CD4-positive, alpha-beta T cell treated with Interleukin-15 for 4 hours (primary cell): Measurements from ENCODE around the gene UPF1.
"Not testable (repeated sequence)": the region's sequence is repeated elsewhere in the genome, so short reads cannot be mapped to it uniquely, and the experiment has no call there.

Source experiments
- DNase-seq: peaks from one replicate; pipeline ENCODE4 v3.0.0-alpha.2; 2020; ENCODE audit warnings: low spot score

The UPF1 gene

DNA sequence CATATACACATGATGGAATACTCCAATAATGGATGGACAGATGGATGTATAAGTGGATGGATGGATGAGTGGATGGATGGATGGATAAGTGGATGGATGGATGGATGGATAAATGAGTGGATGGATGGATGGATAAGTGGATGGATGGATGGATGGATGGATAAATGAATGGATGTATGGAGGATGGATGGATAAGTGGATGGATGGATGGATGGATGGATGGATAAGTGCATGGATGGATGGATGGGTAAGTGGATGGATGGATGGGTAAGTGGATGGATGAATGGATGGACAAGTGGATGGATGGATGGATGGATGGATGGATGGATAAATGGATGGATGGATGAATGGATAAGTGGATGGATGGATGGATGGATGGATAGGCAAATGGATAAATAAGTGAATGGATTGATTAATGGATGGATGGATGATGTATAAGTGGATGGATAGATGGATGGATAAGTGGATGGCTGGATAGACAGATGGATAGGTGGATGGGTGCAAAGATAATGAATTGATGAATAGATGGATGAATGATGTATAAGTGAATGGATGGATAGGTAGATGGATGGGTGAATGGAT lies 32.3 kb upstream of the UPF1 start:
- DNase-seq, result no peak

DNA sequence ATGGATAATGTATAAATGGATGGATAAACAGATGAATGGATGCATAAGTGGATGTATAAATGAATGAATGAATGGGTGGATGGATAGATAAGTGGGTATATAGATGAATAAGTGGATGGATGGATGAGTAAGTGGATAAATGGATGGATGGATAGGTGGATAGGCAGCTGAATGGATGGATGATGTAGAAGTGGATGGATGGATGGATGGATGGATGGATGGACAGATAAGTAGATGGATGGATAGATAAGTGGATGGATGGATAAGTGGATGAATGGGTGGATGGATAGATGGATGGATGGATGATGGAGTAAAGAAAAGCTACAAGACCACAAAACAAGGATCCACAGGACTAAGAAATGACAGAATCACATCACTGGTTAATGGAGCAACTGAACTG lies 31.7 kb upstream of the UPF1 start:
- DNase-seq, result no peak

DNA sequence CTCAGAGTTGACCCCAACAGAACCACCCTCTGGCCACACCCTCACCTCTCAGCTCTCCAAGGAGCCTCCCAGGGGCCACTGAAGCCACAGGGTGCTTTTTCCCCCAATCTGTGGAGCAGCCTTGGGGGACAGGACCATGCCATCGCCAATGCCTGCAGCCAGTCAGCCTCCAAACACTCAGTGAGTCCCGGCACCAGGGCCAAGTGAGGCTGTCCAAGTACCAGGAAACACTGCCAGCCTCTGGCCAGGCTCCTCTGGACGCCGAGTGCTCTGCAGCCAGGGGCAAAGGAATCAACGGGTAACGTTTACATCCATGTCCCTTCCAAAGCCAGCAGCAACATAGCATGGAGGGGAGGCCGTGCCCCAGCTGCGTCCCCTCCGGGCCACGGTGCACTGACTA lies 31.1 kb upstream of the UPF1 start:
- no peak for DNase-seq

DNA sequence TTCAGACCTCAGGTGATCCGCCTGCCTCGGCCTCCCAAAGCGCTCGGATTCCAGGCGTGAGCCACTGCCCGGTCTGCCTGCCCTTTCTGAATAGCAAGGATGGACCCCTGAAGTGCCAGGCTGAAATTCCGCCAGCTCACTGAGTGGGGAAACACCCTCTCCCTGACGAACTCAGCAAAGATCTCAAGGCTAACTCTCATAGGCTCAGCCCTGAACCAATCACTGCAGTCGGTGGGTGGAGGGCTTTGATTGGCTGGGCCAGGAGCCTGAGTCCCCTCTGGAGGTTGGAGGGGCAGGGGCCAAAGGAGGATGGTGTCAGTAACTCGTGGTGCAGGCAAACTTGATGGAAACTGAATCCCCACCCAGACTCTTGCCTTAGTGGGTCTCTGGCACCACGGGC lies 29.4 kb upstream of the UPF1 start:
- no peak for DNase-seq

DNA sequence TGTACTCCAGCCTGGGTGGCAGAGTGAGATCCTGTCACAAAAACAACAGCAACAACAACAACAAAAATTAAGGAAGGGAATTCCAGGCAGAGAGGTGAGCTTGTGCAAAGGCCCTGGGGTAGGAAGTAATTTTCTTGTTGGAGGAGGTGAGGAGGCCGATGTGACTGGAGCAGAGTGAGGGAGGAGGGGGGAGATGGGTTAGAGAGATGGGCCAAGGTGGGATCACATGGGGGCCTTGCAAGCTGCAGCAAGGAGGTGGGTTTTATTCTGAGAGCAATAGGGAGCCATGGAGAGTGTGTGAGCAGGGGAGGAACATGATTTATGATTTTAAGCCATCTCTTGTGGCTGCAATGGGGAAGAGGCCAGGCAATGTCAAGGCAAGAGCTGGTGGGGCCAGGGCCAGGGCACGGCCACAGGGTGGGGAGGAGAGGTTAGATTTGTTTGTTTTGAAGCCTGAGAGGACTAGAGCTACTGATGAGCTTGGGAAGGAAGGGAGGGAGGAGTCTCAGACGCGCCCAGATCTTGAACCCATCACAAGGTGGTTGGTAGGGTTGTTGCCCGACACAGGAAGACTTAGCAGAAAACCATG lies 28.1 kb upstream of the UPF1 start:
- DNase-seq, result no peak

DNA sequence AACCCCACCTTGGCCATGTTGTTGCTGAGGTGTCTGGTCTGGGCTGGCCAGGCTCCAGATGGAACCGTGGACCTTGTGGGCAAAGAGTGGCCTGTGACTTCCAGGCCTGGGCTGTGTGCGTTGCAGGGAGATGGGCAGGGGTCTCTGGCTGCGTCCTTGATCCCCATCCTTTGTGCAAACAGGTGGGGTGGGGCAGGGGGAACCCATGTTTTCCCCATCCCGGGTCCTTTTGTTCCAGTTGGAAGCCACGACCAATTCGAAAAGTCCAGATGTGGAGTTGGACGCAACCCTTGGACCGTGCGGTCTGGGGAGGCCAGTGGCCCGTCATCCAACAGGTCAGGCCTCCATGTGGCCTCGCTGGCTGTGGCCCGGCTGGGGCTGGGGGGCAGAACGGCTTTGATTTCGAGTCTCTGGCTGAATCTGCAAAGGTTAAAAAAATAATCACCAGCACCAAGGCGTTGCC lies 27.6 kb upstream of the UPF1 start:
- no peak for DNase-seq

DNA sequence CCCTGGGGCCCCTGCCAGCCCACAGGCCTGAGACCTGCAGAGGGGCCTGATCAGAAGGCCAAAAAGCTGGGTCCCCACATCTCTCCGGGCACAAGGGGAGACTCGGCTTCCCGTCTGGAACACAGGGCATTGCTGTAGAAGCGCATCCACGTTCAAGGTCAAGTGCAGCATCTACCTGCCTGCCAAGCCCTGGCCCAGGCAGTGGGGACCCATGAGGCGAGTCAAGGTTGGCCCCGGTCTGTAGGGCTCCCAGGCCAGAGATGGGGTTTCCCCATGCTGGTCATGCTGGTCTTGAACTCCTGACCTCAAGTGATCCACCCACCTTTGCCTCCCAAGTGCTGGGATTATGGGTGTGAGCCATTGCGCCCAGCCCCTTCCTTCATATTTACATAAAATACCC lies 27.1 kb upstream of the UPF1 start:
- no peak for DNase-seq

DNA sequence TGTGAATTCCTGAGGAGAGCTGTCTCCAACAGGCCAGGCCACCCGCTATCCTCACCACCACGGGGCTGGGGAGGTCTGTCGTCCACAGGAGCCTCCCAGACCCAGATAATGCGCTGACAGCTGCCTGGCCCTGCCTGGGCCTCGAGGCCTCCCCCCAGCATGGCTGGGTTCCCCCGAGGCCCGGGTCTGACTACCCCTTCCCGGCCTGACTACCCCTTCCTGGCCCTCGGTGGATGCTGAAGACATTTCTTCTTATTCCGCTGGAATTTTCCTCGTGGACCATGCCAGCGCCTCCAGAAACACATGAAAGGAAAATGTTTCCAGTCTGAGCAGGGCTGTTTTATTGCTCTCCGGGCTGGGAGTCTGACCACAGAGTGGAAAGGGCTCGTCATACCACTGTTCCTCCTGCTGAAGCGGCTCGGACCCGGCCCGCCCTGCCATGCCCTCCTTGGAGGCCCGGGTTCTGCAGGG lies 23.9 kb upstream of the UPF1 start:
- no peak for DNase-seq

DNA sequence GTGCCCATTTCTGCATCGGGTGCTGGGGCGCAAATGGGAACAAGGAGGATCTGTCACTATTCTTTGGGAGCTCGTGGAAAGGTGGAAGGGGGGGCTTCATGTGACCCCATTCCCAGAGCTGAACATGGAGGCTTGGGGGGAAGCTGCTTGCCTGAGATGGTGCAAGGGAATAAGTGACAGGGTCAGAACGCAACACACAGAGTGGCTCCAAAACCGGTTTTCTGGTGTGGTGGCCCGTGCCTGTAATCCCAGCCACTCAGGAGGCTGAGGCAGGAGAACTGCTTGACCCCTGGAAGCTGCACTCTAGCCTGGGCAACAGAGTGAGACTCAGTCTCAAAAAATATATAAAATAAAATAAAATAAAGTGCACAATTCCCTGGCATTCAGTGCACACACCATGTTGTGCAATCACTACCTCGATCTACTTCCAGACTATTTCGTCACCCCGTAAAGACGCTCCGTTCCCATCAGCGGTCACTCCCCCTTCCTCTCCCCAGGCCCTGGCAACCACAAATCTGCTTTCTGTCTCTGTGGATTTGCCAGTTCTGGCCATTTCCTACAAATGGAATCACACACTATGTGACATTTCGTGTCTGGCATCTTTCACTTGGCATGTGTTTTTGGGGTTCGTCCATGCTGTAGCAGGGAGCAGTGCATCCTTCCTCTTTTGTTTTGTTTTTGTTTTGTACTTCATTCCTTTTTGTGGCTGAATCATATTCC lies 22.4 kb upstream of the UPF1 start:
- DNase-seq, result no peak

DNA sequence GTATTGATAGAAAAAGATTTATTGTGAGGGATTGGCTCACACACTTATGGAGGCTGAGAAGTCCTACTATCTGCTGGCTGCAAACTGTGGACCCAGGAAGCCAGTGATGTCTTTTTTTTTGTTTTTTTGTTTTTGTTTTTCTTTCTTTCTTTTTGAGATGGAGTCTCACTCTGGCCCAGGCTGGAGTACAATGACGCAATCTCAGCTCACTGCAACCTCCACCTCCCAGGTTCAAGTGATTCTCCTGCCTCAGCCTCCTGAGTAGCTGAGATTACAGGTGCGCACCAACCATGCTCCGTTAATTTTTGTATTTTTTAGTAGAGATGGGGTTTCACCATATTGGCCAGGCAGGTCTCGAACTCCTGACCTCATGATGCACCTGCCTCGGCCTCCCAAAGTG lies 20.1 kb upstream of the UPF1 start:
- not testable (repeated sequence) for DNase-seq

DNA sequence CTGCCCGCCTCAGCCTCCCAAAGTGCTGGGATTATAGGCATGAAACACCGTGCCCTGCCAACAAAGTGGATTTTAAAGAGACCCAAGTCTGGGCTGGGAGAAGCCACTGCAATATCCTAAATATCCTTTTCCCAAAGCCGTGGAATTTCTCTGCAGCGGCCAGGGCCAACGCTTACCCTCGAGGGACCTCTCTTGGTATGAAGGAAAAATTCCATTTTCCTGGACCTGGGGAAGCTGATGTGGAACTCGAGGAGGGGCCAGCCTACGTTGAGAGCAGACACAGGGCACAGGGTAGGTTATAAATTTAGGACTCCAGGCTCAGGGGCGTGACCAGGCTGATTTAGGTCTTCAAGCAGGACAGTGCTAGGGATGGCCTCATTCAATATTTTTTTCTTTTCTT lies 17.7 kb upstream of the UPF1 start:
- DNase-seq, result no peak

DNA sequence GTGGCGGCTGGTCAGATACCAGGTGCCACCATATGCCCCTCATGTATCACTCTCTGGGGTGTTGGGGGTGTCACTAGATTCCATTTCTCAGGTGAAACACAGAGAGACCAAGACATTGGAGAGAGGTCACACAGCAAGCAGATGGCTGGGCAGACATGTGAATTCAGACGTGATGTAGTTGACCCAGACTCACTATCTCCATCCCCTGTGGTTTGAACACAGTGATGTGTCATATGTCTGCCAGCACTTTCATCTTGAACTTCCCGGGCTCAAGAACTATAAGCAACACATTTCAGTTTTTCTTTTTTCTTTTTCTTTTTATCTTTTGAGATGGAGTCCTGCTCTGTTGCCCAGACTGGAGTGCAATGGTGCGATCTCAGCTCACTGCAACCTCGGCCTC lies 16.1 kb upstream of the UPF1 start:
- DNase-seq, result no peak

DNA sequence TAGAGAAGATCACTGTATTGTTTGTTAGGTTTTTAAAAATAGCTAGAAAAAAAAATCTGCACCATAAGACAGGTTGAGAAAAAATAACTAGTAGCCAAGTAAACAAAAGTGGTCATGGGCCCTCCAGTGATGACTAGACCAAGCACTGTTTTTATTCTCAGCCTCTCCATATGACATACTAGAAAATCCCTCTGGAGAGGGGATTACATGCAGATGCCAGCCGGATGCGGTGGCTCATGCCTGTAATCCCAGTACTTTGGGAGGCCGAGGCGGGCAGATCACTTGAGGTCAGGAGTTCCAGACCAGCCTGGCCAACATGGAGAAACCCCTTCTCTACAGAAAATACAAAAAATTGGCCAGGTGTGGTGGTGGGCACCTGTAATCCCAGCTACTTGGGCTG lies 15.1 kb upstream of the UPF1 start:
- not testable (repeated sequence) for DNase-seq

DNA sequence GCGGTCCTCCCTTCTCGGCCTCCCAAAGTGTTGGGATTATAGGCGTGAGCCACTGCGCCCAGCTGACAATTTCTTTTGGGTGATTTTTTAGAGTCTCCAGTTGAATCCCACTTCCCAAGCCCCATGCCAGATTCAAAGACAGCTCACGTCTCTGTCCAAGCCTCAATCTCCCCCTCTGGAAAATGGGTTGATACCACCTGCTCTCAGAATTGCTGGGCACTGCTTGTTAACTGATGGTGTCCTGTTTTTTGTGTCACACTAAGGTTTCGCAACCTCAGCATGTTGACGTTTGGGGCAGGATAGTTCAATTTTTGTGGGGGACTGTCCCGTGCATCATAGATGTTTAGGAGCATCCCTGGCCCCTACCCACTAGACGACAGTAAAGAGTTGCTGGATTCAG lies 14.2 kb upstream of the UPF1 start:
- DNase-seq, result no peak

DNA sequence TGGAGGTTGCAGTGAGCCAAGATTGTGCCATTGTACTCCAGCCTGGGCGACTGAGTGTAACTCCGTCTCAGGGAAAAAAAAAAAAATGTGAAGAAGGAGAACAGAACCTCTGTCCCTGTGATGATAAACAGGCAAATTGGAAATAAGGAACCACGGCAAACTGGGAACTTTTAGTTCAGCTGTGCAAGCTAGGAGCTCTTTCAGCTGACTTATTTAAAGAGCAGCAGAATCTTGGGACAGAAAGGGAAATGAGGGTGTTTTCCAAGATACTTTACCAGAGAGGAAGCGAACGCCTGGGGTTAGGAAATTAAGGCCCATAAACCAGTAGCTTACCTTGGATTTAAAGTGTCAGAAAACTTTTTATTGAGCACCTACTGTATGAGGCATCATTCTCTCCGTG lies 3.0 kb upstream of the UPF1 start:
- DNase-seq, result no peak

DNA sequence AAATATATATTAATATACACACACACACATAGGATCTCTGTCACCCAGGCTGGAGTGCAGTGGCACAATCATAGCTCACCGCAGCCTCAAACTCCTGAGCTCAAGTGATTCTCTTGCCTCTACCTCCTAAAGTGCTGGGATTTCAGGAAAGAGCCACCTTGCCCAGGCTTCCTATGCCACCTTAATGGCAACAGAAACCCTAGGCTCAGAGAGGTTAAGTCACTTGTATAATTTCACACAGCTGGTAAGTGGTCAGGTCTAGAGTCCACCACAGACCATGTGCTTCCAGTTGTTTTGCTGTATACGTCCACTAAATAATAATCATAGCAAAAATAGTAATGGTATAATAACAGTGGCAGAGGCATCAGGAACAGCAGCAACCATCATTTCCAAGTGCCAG lies 1.3 kb upstream of the UPF1 start:
- no peak for DNase-seq

DNA sequence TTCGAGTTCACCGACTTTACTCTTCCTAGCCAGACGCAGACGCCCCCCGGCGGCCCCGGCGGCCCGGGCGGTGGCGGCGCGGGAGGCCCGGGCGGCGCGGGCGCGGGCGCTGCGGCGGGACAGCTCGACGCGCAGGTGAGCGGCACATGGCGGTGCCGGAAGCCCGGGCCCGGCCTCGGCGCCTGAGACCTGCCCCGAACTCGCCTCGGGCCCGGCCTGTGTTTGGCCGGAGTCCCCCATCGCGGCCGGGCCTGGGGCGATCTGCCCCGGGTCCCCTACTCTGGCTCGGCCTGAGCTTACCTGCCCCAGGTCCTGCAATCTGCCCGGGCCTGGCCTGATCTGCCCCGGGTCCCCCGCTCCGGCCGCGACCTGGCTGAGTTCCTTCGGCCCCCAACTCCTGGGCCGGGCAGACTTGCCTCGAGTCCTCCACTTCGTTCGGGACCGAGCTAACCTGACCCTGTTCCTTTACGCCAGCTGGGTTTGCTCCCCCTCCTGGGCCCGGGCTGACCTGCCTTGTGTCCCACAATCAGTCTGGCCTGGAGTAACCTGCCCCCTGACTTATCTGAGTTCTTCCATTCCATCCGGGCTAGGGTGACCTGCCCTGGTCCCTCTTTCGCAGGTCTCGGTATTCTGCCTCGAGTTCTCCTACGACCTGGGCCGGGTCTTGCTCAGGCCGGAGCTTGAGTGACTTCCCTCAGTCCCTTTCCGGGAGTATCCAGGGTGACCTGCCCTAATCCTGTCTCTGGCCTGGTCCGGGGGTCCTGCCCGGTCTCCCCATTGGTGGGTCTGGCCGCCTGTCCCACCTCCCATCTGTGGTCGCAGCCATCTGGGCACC lies 764 bp downstream of the UPF1 start:
- DNase-seq, result no peak

DNA sequence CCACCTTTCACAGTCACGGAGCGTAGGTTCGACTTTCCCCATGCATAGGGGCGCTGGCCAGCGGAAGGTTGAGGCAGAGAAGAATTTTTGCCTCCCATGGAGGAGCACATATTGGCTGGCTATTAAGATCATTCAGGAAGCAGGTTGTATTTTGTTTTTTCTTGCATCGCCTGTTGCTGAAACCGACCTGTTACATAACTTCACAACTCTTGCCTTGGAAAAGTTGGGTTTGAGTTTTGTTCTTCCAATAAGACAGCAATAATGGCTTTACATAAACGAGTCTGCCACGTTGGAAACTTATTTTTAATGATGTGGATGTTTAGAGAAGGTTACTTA lies 1.4 kb downstream of the UPF1 start:
- no peak for DNase-seq

DNA sequence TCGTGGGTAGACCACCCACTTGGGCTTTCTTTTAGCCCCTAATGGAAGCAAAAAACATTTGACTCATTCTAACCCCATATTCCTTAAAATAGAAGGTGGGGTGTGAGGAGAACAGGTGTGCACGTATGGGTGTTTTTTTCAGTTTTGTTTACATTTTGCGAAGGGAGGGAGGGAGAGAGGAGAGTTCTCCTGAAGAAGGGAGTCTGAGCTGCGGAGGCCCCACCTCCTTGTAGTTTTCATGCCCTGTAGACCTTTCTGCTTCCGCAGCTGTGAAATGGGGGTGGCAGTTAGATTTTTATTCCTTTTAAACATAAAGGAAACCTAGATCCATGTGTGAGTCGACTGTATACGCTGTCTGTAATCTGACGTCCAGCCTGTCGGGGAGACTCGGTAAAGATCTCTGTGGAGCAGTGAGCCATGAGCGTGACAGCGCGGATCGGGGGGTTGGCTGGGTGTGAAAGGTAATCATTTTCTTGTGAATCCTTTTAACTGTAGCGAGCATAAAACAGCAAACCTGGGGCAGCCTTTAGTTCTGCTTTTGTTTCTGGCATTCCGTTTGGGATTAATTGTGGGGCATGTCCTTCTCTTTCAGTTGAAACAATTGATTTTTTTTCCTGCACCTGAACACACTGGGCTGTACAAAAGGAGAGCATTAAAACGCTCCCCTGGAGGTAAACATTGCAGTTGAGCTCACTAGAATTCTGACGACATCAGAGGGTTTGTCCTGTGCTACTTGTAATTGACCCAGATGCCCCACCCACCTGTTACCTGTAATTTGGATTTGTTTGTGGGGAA lies 2.3 kb downstream of the UPF1 start:
- no peak for DNase-seq

DNA sequence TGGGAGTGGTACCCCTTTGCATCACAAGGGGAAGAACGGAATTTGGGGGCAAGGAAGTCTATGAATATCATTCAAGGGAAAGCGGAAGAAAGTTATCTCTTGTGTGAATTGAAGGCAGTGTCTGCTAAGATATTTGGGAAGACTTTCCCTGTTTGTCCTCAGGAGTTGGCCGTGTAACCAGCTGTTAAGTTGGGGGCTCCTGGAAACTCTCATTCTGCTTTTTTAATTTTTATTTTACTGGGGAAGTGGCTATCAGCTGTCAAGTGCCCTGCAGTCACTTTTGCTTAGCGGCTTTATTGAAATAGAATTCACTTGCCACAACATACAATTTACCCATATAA lies 2.9 kb downstream of the UPF1 start:
- DNase-seq, result no peak

DNA sequence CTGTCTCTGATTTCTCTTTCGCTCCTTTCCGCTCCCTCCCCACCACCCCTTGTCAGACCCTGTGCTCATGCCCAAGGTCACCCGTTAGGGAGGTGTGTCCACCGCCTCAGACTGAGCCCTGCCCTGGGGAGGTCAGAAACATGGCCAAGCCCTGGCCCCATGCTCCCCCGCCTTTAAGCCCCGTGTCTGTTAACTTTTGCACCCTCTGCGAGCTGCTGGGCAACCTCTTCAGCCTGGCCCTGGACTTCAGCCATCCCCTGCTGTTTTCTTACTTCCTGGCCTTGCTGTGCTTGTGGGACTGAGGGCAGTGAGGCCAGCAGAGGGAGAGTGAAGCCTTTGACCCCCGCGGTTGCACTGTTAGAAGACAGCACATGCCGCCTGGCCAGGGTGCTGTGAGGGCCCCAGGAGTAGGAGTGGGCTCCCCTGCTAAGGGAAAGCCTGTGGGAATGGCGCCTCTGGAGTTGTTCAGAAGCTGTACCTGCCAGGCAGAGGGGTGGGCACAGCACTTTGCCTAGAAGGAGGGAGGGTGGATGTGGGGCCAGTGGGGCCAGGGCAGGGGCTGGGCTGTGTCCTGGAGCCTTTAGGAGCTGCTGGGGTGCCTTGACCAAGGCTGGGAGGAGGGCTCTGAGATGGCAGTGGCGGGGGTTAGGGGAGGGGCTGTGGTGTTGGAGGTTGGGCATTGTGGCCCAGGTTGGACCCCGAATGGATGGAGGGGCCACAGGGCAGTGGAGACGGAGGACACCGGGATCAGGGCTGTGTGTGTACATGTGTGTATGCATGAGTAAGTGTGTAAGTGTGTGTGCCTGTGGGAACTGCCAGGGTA lies 7.9 kb downstream of the UPF1 start:
- DNase-seq, result no peak
